Astrocyte (in vitro differentiated cells and primary cell): ENCODE data around the gene CCR4.
"Not testable (repeated sequence)": the region's sequence is repeated elsewhere in the genome, so short reads cannot be mapped to it uniquely, and the experiment has no call there.

ENCODE experiments used
- EZH2 ChIP-seq: IDR thresholded peaks from 2 replicates; pipeline ENCODE4 v1.6.1; 2012; ENCODE audit warnings: mild to moderate bottlenecking, low read length, inconsistent platforms; ENCODE audit not compliant: insufficient read depth
- TF ChIP-seq, protein P1 (sequence below): IDR thresholded peaks from 2 replicates; pipeline ENCODE4 v1.5.1; 2011; ENCODE audit warnings: low read depth, mild to moderate bottlenecking, inconsistent platforms, low read length, moderate library complexity; ENCODE audit not compliant: insufficient read depth

DNA sequence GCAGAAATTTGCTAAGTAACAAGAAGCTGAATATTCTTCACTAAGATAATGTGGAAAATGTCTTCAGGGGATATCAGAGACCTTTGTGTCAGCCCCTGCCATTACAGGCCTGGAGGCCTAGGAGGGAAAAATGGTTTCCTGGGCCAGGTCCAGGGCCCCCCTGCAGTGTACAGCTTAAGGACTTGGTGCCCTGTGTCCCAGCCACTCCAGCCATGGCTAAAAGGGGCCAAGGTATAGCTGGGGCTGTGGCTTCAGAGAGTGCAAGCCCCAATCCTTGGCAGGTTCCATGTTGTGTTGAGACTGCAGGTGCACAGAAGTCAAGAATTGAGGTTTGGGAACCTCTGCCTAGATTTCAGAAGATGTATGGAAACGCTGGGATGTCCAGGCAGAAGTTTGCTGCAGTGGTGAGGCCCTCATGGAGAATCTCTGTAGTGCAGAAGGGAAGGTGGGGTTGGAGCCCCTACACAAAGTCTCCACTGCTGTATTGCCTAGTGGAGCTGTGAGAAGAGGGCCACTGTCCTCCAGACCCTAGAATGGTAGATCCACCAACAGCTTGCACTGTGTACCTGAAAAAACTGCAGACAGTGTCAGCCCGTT lies 14.3 kb downstream of the CCR4 start:
- TF ChIP-seq, protein P1, sequence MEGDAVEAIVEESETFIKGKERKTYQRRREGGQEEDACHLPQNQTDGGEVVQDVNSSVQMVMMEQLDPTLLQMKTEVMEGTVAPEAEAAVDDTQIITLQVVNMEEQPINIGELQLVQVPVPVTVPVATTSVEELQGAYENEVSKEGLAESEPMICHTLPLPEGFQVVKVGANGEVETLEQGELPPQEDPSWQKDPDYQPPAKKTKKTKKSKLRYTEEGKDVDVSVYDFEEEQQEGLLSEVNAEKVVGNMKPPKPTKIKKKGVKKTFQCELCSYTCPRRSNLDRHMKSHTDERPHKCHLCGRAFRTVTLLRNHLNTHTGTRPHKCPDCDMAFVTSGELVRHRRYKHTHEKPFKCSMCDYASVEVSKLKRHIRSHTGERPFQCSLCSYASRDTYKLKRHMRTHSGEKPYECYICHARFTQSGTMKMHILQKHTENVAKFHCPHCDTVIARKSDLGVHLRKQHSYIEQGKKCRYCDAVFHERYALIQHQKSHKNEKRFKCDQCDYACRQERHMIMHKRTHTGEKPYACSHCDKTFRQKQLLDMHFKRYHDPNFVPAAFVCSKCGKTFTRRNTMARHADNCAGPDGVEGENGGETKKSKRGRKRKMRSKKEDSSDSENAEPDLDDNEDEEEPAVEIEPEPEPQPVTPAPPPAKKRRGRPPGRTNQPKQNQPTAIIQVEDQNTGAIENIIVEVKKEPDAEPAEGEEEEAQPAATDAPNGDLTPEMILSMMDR: not testable (repeated sequence)
- not testable (repeated sequence) for TF ChIP-seq EZH2
